ENCODE measurements around the gene DTNA. TPM values are rescaled to one million over a fixed set of nuclear protein-coding genes. Genes with fewer than 3 reads are reported as not detected.

DTNA gene
- total RNA-seq, 1 donor = 22.0 TPM

DNA sequence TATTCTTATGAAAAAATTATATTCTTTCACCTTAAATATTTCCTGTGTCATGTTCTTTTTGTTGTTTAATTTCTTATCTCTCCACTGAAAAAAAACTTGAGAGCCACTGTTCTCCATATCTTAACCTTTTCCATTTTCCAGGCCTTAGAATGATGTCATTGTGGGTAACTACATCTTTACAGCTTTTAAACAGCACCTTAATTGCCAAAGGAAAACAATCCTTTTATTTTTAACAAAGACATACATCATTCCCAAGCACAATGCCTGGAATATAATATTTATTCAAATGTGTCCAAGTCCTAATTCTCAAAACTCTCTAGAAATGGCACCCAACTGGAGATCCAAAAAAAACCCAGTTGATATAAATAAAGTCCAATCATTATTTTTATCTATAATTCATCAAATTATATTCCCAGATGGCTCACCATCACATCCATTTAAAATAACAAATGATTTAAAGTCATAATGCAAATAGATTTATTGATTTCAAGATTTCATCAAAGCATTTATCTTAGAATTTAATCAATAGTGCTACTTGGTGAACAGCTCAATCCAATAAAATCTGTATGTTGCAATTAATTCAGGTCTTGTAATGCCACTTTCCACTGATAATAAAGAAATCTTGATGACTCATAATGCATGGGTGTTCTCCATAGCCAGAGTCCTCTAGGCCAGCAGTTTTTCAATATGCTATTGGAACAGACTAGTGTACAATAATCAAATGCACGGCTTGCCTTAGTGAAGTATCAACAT, 224.0 kb downstream of the DTNA start:
- no peak overlapping the region for H3K4me3 ChIP-seq (ENCODE audit: low read depth, low read length)
- DNase-seq (ENCODE audit: low read depth) = no peak
- TF ChIP-seq, protein P1, sequence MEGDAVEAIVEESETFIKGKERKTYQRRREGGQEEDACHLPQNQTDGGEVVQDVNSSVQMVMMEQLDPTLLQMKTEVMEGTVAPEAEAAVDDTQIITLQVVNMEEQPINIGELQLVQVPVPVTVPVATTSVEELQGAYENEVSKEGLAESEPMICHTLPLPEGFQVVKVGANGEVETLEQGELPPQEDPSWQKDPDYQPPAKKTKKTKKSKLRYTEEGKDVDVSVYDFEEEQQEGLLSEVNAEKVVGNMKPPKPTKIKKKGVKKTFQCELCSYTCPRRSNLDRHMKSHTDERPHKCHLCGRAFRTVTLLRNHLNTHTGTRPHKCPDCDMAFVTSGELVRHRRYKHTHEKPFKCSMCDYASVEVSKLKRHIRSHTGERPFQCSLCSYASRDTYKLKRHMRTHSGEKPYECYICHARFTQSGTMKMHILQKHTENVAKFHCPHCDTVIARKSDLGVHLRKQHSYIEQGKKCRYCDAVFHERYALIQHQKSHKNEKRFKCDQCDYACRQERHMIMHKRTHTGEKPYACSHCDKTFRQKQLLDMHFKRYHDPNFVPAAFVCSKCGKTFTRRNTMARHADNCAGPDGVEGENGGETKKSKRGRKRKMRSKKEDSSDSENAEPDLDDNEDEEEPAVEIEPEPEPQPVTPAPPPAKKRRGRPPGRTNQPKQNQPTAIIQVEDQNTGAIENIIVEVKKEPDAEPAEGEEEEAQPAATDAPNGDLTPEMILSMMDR (IDR thresholded peaks at IDR 0.05; ENCODE audit: insufficient read depth, low read length) = no peak

DNA sequence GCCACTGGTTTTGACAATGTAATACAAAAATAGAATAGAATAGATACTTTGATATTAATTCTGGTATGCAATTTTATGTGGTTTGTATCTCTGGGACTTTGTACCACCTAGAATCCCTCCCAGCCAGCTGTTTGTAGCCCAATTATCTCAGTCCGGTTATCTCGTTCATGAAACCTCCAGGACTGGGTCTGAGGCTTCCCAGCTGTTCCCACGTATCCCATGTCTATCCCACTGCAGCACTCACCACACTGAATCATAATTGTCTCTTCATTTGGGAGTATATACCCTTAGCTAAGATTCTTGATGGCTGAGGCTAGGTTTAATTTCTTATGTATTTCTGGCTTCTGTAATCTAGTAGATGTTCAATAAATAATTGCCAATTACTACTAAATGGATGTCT, 226.7 kb downstream of the DTNA start:
- no peak for DNase-seq (ENCODE audit: low read depth)
- TF ChIP-seq, protein P1 (IDR thresholded peaks at IDR 0.05; ENCODE audit: insufficient read depth, low read length) = no peak
- H3K4me3 ChIP-seq (ENCODE audit: low read depth, low read length) = no peak overlapping the region

DNA sequence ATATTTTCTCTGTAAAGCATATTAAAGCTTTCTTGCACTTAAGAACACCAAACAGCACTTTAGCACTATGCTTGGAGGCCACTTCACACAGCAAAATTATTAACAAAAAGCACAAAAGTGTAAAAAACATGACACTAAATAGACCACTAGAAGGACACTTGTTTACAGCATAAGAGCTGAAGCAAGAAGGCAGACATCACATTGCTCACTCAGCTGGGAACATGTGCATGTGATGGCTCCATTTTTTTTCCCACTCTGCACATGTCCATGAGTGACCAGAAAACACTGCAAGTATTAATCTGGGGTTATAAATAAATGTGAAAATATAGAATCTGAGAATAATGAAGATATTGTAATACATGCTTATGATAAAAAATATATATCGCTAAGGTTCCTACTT, 228.0 kb downstream of the DTNA start:
- DNase-seq (ENCODE audit: low read depth) = no peak
- H3K4me3 ChIP-seq (ENCODE audit: low read depth, low read length) = no peak overlapping the region
- TF ChIP-seq, protein P1 (IDR thresholded peaks at IDR 0.05; ENCODE audit: insufficient read depth, low read length) = no peak

Data from fibroblast of the aortic adventitia (primary cell).